PC-3 (cell line): ENCODE data around the gene DIP2C. TPM values are rescaled to one million over a fixed set of nuclear protein-coding genes. Genes with fewer than 3 reads are reported as not detected.
"Not testable (repeated sequence)": the region's sequence is repeated elsewhere in the genome, so short reads cannot be mapped to it uniquely, and the experiment has no call there.

Experiments used
- ATAC-seq: fragments of 200-7000 bp; cut with Tn5 transposase; 2 replicates; pipeline ENCODE4 v1.9.1; 2020; ENCODE audit warnings: mild to moderate bottlenecking, moderate library complexity
- BruUV-seq: library from RNA; stranded (reverse); fragments of 400-500 nt; replicated peaks from 2 replicates; lab custom pipeline; 2021; lab: Mats Ljungman, UMichigan
- CTCF ChIA-PET: fragments of 300-600 bp; sonication (Branson Sonifier 250); formaldehyde crosslinking; loops from one replicate; lab custom pipeline; 2022; ENCODE audit warnings: antibody characterized with exemption; lab: Charles Lee
- POLR2A ChIA-PET: fragments of 300-600 bp; sonication (Branson Sonifier 250); formaldehyde crosslinking; loops from one replicate; lab custom pipeline; 2022; ENCODE audit warnings: antibody characterized with exemption; ENCODE audit not compliant: unreplicated experiment; lab: Charles Lee
- DNase-seq: peaks from one replicate; pipeline ENCODE4 v3.0.0-alpha.2; 2015
- H2AFZ ChIP-seq: fragments of 300-600 bp; sonication (generic); 2 replicates; pipeline ENCODE4 v1.6.0; 2016; ENCODE audit warnings: antibody characterized with exemption, low read length
- H3F3A ChIP-seq: fragments of 300-600 bp; sonication (generic); one replicate; pipeline ENCODE4 v1.6.0; 2017; ENCODE audit warnings: antibody characterized with exemption, low read length, control low read depth, mild to moderate bottlenecking; ENCODE audit not compliant: unreplicated experiment
- H3K27ac ChIP-seq: fragments of 300-600 bp; sonication (generic); 2 replicates; pipeline ENCODE4 v1.5.1; 2016; ENCODE audit warnings: mild to moderate bottlenecking, low read length
- H3K27me3 ChIP-seq: fragments of 300-600 bp; sonication (generic); 2 replicates; pipeline ENCODE4 v1.6.1; 2016; ENCODE audit warnings: low read length, mixed read lengths
- H3K36me3 ChIP-seq: fragments of 300-600 bp; sonication (generic); 2 replicates; pipeline ENCODE4 v1.6.1; 2016; ENCODE audit warnings: low read depth, mixed run types, low read length, mixed read lengths
- H3K4me1 ChIP-seq: fragments of 300-600 bp; sonication (generic); 2 replicates; pipeline ENCODE4 v1.5.1; 2016; ENCODE audit warnings: low read length; ENCODE audit not compliant: insufficient read depth
- H3K4me2 ChIP-seq: fragments of 300-600 bp; sonication (generic); 2 replicates; pipeline ENCODE4 v1.6.0; 2016; ENCODE audit warnings: low read length
- H3K4me3 ChIP-seq: fragments of 300-600 bp; sonication (generic); 2 replicates; pipeline ENCODE4 v1.5.1; 2016; ENCODE audit warnings: mild to moderate bottlenecking, low read length, mixed read lengths
- H3K79me2 ChIP-seq: fragments of 300-600 bp; sonication (generic); 2 replicates; pipeline ENCODE4 v1.6.1; 2017; ENCODE audit warnings: low read length, mixed read lengths
- H3K9ac ChIP-seq: fragments of 300-600 bp; sonication (generic); 2 replicates; pipeline ENCODE4 v1.6.0; 2016; ENCODE audit warnings: mild to moderate bottlenecking, low read length
- H3K9me2 ChIP-seq: fragments of 300-600 bp; sonication (generic); replicated peaks from 2 replicates; pipeline ENCODE4 v1.6.1; 2016; ENCODE audit warnings: mixed run types, low read length, mixed read lengths
- H3K9me3 ChIP-seq: fragments of 300-600 bp; sonication (generic); 2 replicates; pipeline ENCODE4 v1.6.1; 2016; ENCODE audit warnings: low read length, mixed read lengths
- H4K20me1 ChIP-seq: fragments of 300-600 bp; sonication (generic); 2 replicates; pipeline ENCODE4 v1.6.1; 2016; ENCODE audit warnings: low read length, mixed read lengths
- CTCF ChIP-seq: fragments of 300-600 bp; sonication (generic); conservative IDR thresholded peaks from 2 replicates; pipeline ENCODE4 v1.5.1; 2017; ENCODE audit warnings: antibody characterized with exemption, low read depth, mild to moderate bottlenecking, low read length
- EZH2 ChIP-seq: fragments of 300-600 bp; sonication (generic); IDR thresholded peaks from one replicate; pipeline ENCODE4 v1.6.1; 2017; ENCODE audit warnings: antibody characterized with exemption, mild to moderate bottlenecking, low read length; ENCODE audit not compliant: unreplicated experiment
- EZH2phosphoT487 ChIP-seq: fragments of 300-600 bp; sonication (generic); IDR thresholded peaks from 2 replicates; pipeline ENCODE4 v1.6.1; 2018; ENCODE audit warnings: mild to moderate bottlenecking, antibody characterized with exemption, low read length, borderline replicate concordance
- intact Hi-C: fragments of 100-400 bp; cut with micrococcal nuclease; formaldehyde crosslinking; loops from 2 replicates; pipeline ENCODE4 v1.9.0; 2023
- total RNA-seq: library from RNA; depleted of rRNA; stranded (reverse); fragments of >200 nt; gene quantifications from 2 replicates; pipeline ENCODE4 v1.2.3, GENCODE V29; 2014

Gene DIP2C
- total RNA-seq, 1 experiment from 2014 or later, result 3.1 TPM

- no peak for ATAC-seq
- no peaks in the 10 kb centered on the region for H4K20me1 ChIP-seq
- TF ChIP-seq EZH2phosphoT487 (no peak), CTCF (no peak), EZH2 (no peak)
These were observed 35.3 kb downstream of the DIP2C start for GRCh38 chr10:653991-654646.

GRCh38 chr10:652832-653459 lies 36.5 kb downstream of the DIP2C start:
- H3K27me3 ChIP-seq, BruUV-seq, H3K9me3 ChIP-seq, H3K4me3 ChIP-seq, intact Hi-C loops, H3K36me3 ChIP-seq, POLR2A ChIA-PET, H3K4me2 ChIP-seq, H3K9ac ChIP-seq, H3F3A ChIP-seq, H3K79me2 ChIP-seq, H4K20me1 ChIP-seq, ATAC-seq, H3K4me1 ChIP-seq, CTCF ChIA-PET, DNase-seq, H2AFZ ChIP-seq, H3K27ac ChIP-seq, H3K9me2 ChIP-seq: not testable (repeated sequence)

More at GRCh38 chr10:653991-654646, 35.3 kb downstream of the DIP2C start:
- Histone ChIP-seq H3K36me3 (no peaks in the 10 kb centered on the region), H3K4me1 (no peaks in the 10 kb centered on the region), H3K4me2 (no peak overlapping the region), H3K9me2 (no peaks in the 10 kb centered on the region), H3K9me3 (no peaks in the 10 kb centered on the region), H3F3A (no peaks in the 10 kb centered on the region), H3K4me3 (no peak overlapping the region), H3K27ac (no peak overlapping the region), H3K27me3 (no peaks in the 10 kb centered on the region), H3K9ac (no peak overlapping the region), H3K79me2 (no peaks in the 10 kb centered on the region), H2AFZ (no peak overlapping the region)
- intact Hi-C loops, result no loop called here
- CTCF ChIA-PET, result no interaction called here
- no TSS peak for BruUV-seq
- DNase-seq, result no peak
- POLR2A ChIA-PET, result no interaction called here

- no peak overlapping the region for H2AFZ ChIP-seq
- ChIA-PET CTCF (no interaction called here), POLR2A (no interaction called here)
- ATAC-seq, result no peak
- no peak overlapping the region for H3K4me2 ChIP-seq
- no TSS peak for BruUV-seq
- H3K9me2 ChIP-seq, result no peaks in the 10 kb centered on the region
- no peak overlapping the region for H3K27ac ChIP-seq
- no peak overlapping the region for H3K9ac ChIP-seq
- H4K20me1 ChIP-seq, result no peaks in the 10 kb centered on the region
- H3K36me3 ChIP-seq, result no peaks in the 10 kb centered on the region
- no peak overlapping the region for H3K4me3 ChIP-seq
- no peaks in the 10 kb centered on the region for H3K79me2 ChIP-seq
- no peaks in the 10 kb centered on the region for H3K4me1 ChIP-seq
- intact Hi-C loops, result no loop called here
- TF ChIP-seq CTCF (no peak), EZH2 (no peak)
- no peaks in the 10 kb centered on the region for H3K9me3 ChIP-seq
- DNase-seq, result no peak
- no peaks in the 10 kb centered on the region for H3F3A ChIP-seq
- no peaks in the 10 kb centered on the region for H3K27me3 ChIP-seq
These were observed 37.2 kb downstream of the DIP2C start for GRCh38 chr10:652233-652632.
